PC-3 (cell line): Measurements from ENCODE around the gene CRIM1.

Source experiments
- CTCF ChIP-seq: fragments of 300-600 bp; sonication (generic); conservative IDR thresholded peaks from 2 replicates; pipeline ENCODE4 v1.5.1; 2017; ENCODE audit warnings: antibody characterized with exemption, low read depth, mild to moderate bottlenecking, low read length
- EZH2 ChIP-seq: fragments of 300-600 bp; sonication (generic); IDR thresholded peaks from one replicate; pipeline ENCODE4 v1.6.1; 2017; ENCODE audit warnings: antibody characterized with exemption, mild to moderate bottlenecking, low read length; ENCODE audit not compliant: unreplicated experiment

- no peak for TF ChIP-seq CTCF
- TF ChIP-seq EZH2: no peak
Measured at GRCh38 chr2:36335597-36335996, 20.0 kb upstream of the CRIM1 start.
